Ovary (tissue), 9 donors: Measurements from ENCODE around the gene RPL37A. TPM values are rescaled to one million over a fixed set of nuclear protein-coding genes. Genes with fewer than 3 reads are reported as not detected.
"Not testable (repeated sequence)": the region's sequence is repeated elsewhere in the genome, so short reads cannot be mapped to it uniquely, and the experiment has no call there.

Experiments used
- DNase-seq, 5 donors: peaks; one replicate each; pipeline ENCODE4 v3.0.0-alpha.2; 2019 to 2020
- H3K27ac ChIP-seq, 2 donors: fragments of 200-600 bp; one replicate each; pipeline versions ENCODE4 v1.5.1 to v1.8.0; 2019 to 2022
- H3K27me3 ChIP-seq: fragments of 200-600 bp; one replicate; pipeline ENCODE4 v1.8.0; 2022
- H3K36me3 ChIP-seq: fragments of 200-600 bp; sonication (generic); one replicate; pipeline ENCODE4 v1.5.1; 2019
- H3K4me1 ChIP-seq: one replicate; pipeline ENCODE4 v1.8.1; 2013; ENCODE audit warnings: mild to moderate bottlenecking, moderate library complexity; ENCODE audit not compliant: insufficient read depth
- H3K4me3 ChIP-seq: fragments of 200-600 bp; sonication (generic); one replicate; pipeline ENCODE4 v1.5.1; 2017
- H3K9me3 ChIP-seq, 2 donors: fragments of 200-600 bp in 1 of 2; sonication (generic) in 1 of 2; one replicate each; pipeline versions ENCODE4 v1.5.1 to v1.8.1; 2013 to 2019; ENCODE audit warnings: mild to moderate bottlenecking in 1 of 2, moderate library complexity in 1 of 2
- EP300 ChIP-seq: sonication (generic); formaldehyde crosslinking; IDR thresholded peaks from one replicate; pipeline ENCODE4 v1.6.1; 2017; ENCODE audit warnings: antibody characterized with exemption
- POLR2A ChIP-seq: fragments of 450-650 bp; IDR thresholded peaks from one replicate; pipeline ENCODE4 v1.6.1; 2017; ENCODE audit warnings: antibody characterized with exemption, mild to moderate bottlenecking, moderate library complexity
- WGBS, 3 donors: extraction: QIAGEN DNeasy Blood & Tissue Kit in 1 of 3; methylation state at CpG; one replicate each; pipeline versions ENCODE4 v1.1.5 to v1.1.7; 2013 to 2017; 5-methylcytosine and 5-hydroxymethylcytosine counted together
- intact Hi-C, 4 donors: fragments of 100-400 bp; cut with DNase I; formaldehyde crosslinking; loops; one replicate each; pipeline versions ENCODE4 v1.11.0 to v1.15.1; 2022 to 2023
- polyA plus RNA-seq, 2 donors: library from polyadenylated mRNA; stranded (reverse); fragments of 200-250 nt in 1 of 2; fragments of 350-450 nt in 1 of 2; fragmentation: Illumina TruSeq in 1 of 2; extraction: RNeasy Lipid Tissue Mini Kit (QIAGEN cat#74804) in 1 of 2; gene quantifications; one replicate each; pipeline ENCODE4 v1.2.3, GENCODE V29; 2013 to 2014
- total RNA-seq, 7 donors: library from RNA; depleted of rRNA in 2 of 7; stranded (reverse); fragments of >200 nt in 2 of 7; fragmentation: NEBNext Ultra II Directional in 3 of 7; extraction: Animal tissue kit (Norgen Biotek cat#: 25700) in 3 of 7; gene quantifications; one replicate each; pipeline versions ENCODE4 v1.1.0 to v1.2.4, GENCODE V29; 2016 to 2023
- TF ChIP-seq, protein P1 (sequence below), 3 donors: fragments of 450-650 bp in 2 of 3; fragments of 200-600 bp in 1 of 3; IDR thresholded peaks; one replicate each; pipeline versions ENCODE4 v1.5.1 to v1.8.0; 2016 to 2022; ENCODE audit warnings: antibody characterized with exemption in 3 of 3, mild to moderate bottlenecking in 1 of 3
- donor health status: DM: no; HTN: no; CAD: no; lungs with moderate emphysema.
- donor health status: DM: no; HTN: no; CAD: no.
- donor health status: Bipolar disorder and iron deficiency.
- donor health status: DM: yes; HTN: yes; CAD: no.
- donor health status: DM: no; HTN: no; CAD: no.
- donor health status: DM: yes; HTN: yes; CAD: no.

The RPL37A gene
- total and polyA plus RNA-seq, 9 donors = 3,187 to 7,390 (median 5,316) TPM

DNA sequence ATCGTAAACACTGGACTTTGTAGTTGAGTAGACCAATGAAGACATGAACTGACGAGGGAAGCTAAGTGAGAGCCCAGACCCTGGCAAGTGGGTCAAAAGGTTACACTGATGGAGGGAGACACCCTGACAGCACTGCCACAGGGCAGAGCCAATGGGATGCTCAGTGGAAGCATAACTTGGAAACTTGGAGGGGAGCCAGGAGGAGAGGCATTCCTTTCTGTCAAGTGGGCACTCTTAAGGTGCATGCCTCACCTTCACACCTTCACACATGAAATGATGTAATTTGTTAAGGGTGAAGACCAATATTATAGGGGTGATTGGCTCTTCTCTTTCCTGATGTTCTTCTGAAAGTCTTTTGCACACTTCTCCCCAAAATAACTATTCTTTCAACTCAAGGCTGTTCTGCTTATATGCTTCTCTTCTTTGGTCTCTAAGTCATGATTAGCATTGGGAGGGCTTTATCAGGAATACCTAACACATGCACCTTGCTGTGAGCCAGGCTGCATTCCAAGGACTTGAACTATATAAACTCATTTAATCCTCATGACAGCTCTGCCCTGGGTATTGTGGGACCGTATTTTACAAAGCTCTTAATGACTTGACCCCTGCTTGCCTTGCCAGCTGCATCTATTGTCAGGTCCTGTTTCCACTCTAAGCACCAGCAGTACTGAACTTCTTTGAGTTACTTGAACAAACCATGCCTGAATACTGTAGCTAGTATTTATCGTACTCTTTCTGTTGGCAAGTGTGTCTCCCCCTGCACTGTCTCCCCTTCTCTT is 19.0 kb downstream of the RPL37A start:
- no peak overlapping the region for H3K4me3 ChIP-seq
- TF ChIP-seq EP300 = no peak
- TF ChIP-seq, protein P1, sequence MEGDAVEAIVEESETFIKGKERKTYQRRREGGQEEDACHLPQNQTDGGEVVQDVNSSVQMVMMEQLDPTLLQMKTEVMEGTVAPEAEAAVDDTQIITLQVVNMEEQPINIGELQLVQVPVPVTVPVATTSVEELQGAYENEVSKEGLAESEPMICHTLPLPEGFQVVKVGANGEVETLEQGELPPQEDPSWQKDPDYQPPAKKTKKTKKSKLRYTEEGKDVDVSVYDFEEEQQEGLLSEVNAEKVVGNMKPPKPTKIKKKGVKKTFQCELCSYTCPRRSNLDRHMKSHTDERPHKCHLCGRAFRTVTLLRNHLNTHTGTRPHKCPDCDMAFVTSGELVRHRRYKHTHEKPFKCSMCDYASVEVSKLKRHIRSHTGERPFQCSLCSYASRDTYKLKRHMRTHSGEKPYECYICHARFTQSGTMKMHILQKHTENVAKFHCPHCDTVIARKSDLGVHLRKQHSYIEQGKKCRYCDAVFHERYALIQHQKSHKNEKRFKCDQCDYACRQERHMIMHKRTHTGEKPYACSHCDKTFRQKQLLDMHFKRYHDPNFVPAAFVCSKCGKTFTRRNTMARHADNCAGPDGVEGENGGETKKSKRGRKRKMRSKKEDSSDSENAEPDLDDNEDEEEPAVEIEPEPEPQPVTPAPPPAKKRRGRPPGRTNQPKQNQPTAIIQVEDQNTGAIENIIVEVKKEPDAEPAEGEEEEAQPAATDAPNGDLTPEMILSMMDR (IDR thresholded peaks at IDR 0.05) = no peak
- TF ChIP-seq POLR2A = no peak
- intact Hi-C loops = loop anchor here (1.0 to 10.0 kb wide), 6 partner anchors 149 to 1317 kb away; no protein-coding TSS in a partner anchor
- H3K4me1 ChIP-seq = no peaks in the 10 kb centered on the region
- H3K36me3 ChIP-seq = no peaks in the 10 kb centered on the region
- DNase-seq = no peak
- WGBS, 3 donors = 86 to 90% (median 90%) methylated on average over 4 of the region's 4 CpGs
- H3K27me3 ChIP-seq = no peaks in the 10 kb centered on the region
- H3K9me3 ChIP-seq = no peaks in the 10 kb centered on the region
- no peak overlapping the region for H3K27ac ChIP-seq

DNA sequence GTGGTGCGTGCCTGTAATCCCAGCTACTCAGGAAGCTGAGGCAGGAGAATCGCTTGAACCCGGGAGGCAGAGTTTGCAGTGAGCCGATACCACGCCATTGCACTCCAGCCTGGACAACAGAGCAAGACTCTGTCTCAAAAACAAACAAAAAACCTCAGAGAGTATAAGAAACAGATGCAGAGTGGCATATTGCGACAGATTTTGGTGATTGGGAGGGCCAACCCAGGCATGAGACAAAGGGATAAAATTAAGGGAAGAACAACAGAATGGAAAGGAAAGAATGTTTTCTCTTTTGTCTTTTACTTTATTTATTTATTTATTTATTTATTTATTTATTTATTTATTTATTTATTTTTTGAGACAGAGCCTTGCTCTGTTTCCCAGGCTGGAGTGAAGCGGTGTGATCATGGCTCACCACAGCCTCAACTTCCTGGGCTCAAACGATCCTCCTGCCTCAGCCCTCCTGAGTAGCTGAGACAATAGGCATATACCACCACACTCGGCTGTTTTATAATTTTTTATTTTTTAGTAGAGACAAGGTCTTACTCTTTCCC is 20.0 kb downstream of the RPL37A start:
- DNase-seq = not testable (repeated sequence)

DNA sequence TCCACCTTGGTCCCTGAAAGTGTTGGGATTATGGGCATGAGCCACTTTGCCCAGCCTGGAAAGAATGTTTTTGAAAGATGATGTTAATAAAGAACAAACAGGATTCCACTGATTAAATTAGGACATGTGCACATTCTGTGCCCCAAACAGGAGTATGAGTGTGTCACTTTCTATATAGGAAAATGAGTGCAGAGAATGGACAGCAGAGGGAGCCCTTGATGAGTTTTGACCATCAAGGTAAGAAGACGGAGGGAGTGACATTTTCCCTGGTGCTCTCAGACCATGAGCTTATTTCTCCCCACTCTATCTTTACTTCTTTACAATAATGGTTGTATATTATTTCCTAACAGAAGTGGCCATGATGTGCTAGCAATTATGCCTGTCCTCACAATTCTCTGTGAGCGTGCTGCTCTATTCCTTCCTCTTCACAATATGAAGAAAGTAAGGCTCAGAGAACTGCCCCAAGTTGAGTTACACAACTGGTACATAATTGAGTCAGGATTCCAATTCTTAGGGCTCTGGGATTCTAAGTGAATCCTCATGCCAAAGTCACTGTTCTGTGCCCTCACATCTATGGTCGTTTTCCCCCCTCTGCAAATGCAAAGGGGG is 20.6 kb downstream of the RPL37A start:
- Histone ChIP-seq H3K4me3 (no peak overlapping the region), H3K27me3 (no peaks in the 10 kb centered on the region), H3K36me3 (no peaks in the 10 kb centered on the region), H3K4me1 (no peaks in the 10 kb centered on the region), H3K9me3 (no peaks in the 10 kb centered on the region), H3K27ac (no peak overlapping the region)
- TF ChIP-seq, protein P1 (IDR thresholded peaks at IDR 0.05) = peak; percentile 63 to 82 (median 74)
- TF ChIP-seq EP300 (no peak), POLR2A (no peak)
- DNase-seq = peak in 4 of 5 donors; percentile 48 to 81 (median 74)
- intact Hi-C loops = loop anchor here in 3 of 4 donors (1.0 to 10.0 kb wide), 6 partner anchors 147 to 1316 kb away; no protein-coding TSS in a partner anchor
- 59 to 67% (median 66%) methylated on average over 3 of the region's 3 CpGs for WGBS, 3 donors

More for the DNA sequence above, 20.0 kb downstream of the RPL37A start:
- H3K27ac ChIP-seq, H3K9me3 ChIP-seq, H3K4me1 ChIP-seq, H3K36me3 ChIP-seq, H3K4me3 ChIP-seq, H3K27me3 ChIP-seq: not testable (repeated sequence)
- 87 to 91% (median 91%) methylated on average over 9 of the region's 9 CpGs for WGBS, 3 donors
- intact Hi-C loops = loop anchor here in 3 of 4 donors (1.0 to 10.0 kb wide), 6 partner anchors 148 to 1316 kb away; no protein-coding TSS in a partner anchor

DNA sequence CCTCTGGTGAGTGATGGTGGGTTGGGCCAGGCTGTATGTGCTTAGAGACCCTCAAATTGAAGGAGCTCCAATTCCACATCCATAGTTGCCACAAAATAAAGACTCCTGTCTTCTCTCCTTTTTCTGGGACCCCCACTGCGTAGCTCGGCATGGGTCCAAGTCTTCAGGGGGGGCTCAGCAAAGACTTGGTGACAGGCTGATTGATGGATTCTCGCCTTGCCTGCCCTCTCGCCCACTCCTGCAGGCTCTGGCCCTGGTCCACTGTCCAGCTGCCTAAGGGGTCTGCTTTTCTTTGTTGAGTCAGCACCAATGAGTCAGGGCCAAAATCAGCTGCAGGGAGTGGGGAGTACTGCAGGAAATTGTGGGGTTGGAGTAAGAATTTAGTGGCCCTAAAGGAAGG is 21.5 kb downstream of the RPL37A start:
- H3K36me3 ChIP-seq = no peaks in the 10 kb centered on the region
- no peaks in the 10 kb centered on the region for H3K4me1 ChIP-seq
- no peak for DNase-seq
- no peaks in the 10 kb centered on the region for H3K9me3 ChIP-seq
- no peak overlapping the region for H3K4me3 ChIP-seq
- TF ChIP-seq EP300 (no peak), POLR2A (no peak)
- TF ChIP-seq, protein P1 (IDR thresholded peaks at IDR 0.05) = no peak
- no peak overlapping the region for H3K27ac ChIP-seq
- intact Hi-C loops = loop anchor here in 2 of 4 donors (2.0 to 10.0 kb wide), 3 partner anchors 149 to 1235 kb away; no protein-coding TSS in a partner anchor
- H3K27me3 ChIP-seq = no peaks in the 10 kb centered on the region
- 68 to 80% (median 70%) methylated on average over 4 of the region's 4 CpGs for WGBS, 3 donors
